Astrocyte (in vitro differentiated cells and primary cell): Measurements from ENCODE around the gene ZMPSTE24. TPM values are rescaled to one million over a fixed set of nuclear protein-coding genes. Genes with fewer than 3 reads are reported as not detected.

ENCODE experiments used
- DNase-seq: peaks from one replicate; pipeline ENCODE4 v3.0.0-alpha.2; 2010; ENCODE audit warnings: low read depth
- FAIRE-seq: peaks from 2 replicates; lab custom pipeline; 2011; peaks lifted over from hg19 to GRCh38; lab: Jason Lieb, UNC
- H2AFZ ChIP-seq: 2 replicates; pipeline ENCODE4 v1.6.0; 2012; ENCODE audit warnings: low read depth, low read length, inconsistent platforms
- H3K27ac ChIP-seq: 2 replicates; pipeline ENCODE4 v1.5.1; 2011; ENCODE audit warnings: low read depth, low read length, inconsistent platforms
- H3K27me3 ChIP-seq: 2 replicates; pipeline ENCODE4 v1.6.0; 2011; ENCODE audit warnings: low read length, inconsistent platforms; ENCODE audit not compliant: insufficient read depth
- H3K36me3 ChIP-seq: 2 replicates; pipeline ENCODE4 v1.5.1; 2011; ENCODE audit warnings: low read length, inconsistent platforms; ENCODE audit not compliant: insufficient read depth
- H3K4me1 ChIP-seq: 2 replicates; pipeline ENCODE4 v1.5.1; 2011; ENCODE audit warnings: low read length, inconsistent platforms; ENCODE audit not compliant: insufficient read depth
- H3K4me2 ChIP-seq: 2 replicates; pipeline ENCODE4 v1.6.0; 2012; ENCODE audit warnings: low read length, inconsistent platforms
- H3K4me3 ChIP-seq: 2 replicates; pipeline ENCODE4 v1.5.1; 2011; ENCODE audit warnings: low read depth, mild to moderate bottlenecking, low read length, inconsistent platforms; ENCODE audit not compliant: insufficient read depth
- H3K79me2 ChIP-seq: 2 replicates; pipeline ENCODE4 v1.6.0; 2012; ENCODE audit warnings: mild to moderate bottlenecking, low read length, inconsistent platforms; ENCODE audit not compliant: insufficient read depth
- H3K9ac ChIP-seq: 2 replicates; pipeline ENCODE4 v1.6.0; 2012; ENCODE audit warnings: mild to moderate bottlenecking, low read length, inconsistent platforms
- H3K9me3 ChIP-seq: 2 replicates; pipeline ENCODE4 v1.5.1; 2012; ENCODE audit warnings: low read depth, mild to moderate bottlenecking, low read length, inconsistent platforms; ENCODE audit not compliant: insufficient read depth
- H4K20me1 ChIP-seq: 2 replicates; pipeline ENCODE4 v1.6.0; 2012; ENCODE audit warnings: low read length, inconsistent platforms; ENCODE audit not compliant: insufficient read depth
- H3K27ac Mint-ChIP-seq: one replicate; pipeline ENCODE4 v1.8.0; 2021; ENCODE audit warnings: mild to moderate bottlenecking, mixed read lengths; ENCODE audit not compliant: unreplicated experiment
- H3K27me3 Mint-ChIP-seq: one replicate; pipeline ENCODE4 v1.8.0; 2021; ENCODE audit warnings: low read depth, mixed read lengths; ENCODE audit not compliant: unreplicated experiment
- H3K36me3 Mint-ChIP-seq: one replicate; pipeline ENCODE4 v1.8.0; 2021; ENCODE audit warnings: low read depth, mixed read lengths; ENCODE audit not compliant: unreplicated experiment
- H3K4me1 Mint-ChIP-seq: one replicate; pipeline ENCODE4 v1.8.0; 2021; ENCODE audit warnings: low read depth, mixed read lengths; ENCODE audit not compliant: unreplicated experiment
- H3K4me3 Mint-ChIP-seq: one replicate; pipeline ENCODE4 v1.8.0; 2021; ENCODE audit warnings: mild to moderate bottlenecking, moderate library complexity, mixed read lengths; ENCODE audit not compliant: unreplicated experiment
- H3K9me3 Mint-ChIP-seq: one replicate; pipeline ENCODE4 v1.8.0; 2021; ENCODE audit warnings: mild to moderate bottlenecking, mixed read lengths; ENCODE audit not compliant: unreplicated experiment
- CTCF ChIP-seq: IDR thresholded peaks from 2 replicates; pipeline ENCODE4 v1.5.1; 2011; ENCODE audit warnings: low read depth, mild to moderate bottlenecking, inconsistent platforms, low read length, moderate library complexity; ENCODE audit not compliant: insufficient read depth
- EZH2 ChIP-seq: IDR thresholded peaks from 2 replicates; pipeline ENCODE4 v1.6.1; 2012; ENCODE audit warnings: mild to moderate bottlenecking, low read length, inconsistent platforms; ENCODE audit not compliant: insufficient read depth
- total RNA-seq: library from RNA; stranded (reverse); gene quantifications from 2 replicates; pipeline ENCODE4 v1.2.1, GENCODE V29; 2021

ZMPSTE24 gene
- total RNA-seq, 1 donor from 2014 or later = 62.4 TPM

- Histone ChIP-seq H3K27ac (no peak overlapping the region), H3K4me3 (no peak overlapping the region), H3K9me3 (no peaks in the 10 kb centered on the region), H3K4me2 (no peak overlapping the region), H4K20me1 (no peaks in the 10 kb centered on the region), H2AFZ (no peak overlapping the region), H3K4me1 (peaks cover 20% of the 10 kb centered on the region), H3K27me3 (peaks cover 11% of the 10 kb centered on the region), H3K79me2 (no peaks in the 10 kb centered on the region), H3K9ac (no peak overlapping the region), H3K36me3 (no peaks in the 10 kb centered on the region)
- H3K9me3 Mint-ChIP-seq = no peaks in the 10 kb centered on the region
- TF ChIP-seq CTCF (no peak), EZH2 (no peak)
- H3K36me3 Mint-ChIP-seq = peaks cover 3% of the 10 kb centered on the region
- DNase-seq (no peak), FAIRE-seq (no peak)
- H3K27ac Mint-ChIP-seq = no peak overlapping the region
- peaks cover 15% of the 10 kb centered on the region for H3K27me3 Mint-ChIP-seq
- peaks cover 15% of the 10 kb centered on the region for H3K4me1 Mint-ChIP-seq
- no peak overlapping the region for H3K4me3 Mint-ChIP-seq
Measured at GRCh38 chr1:40311692-40312091, 53.7 kb downstream of the ZMPSTE24 start.

- Histone ChIP-seq H3K9me3 (no peaks in the 10 kb centered on the region), H3K27me3 (peaks cover 17% of the 10 kb centered on the region), H3K79me2 (no peaks in the 10 kb centered on the region), H3K36me3 (no peaks in the 10 kb centered on the region), H4K20me1 (no peaks in the 10 kb centered on the region), H3K27ac (no peak overlapping the region), H3K4me2 (no peak overlapping the region), H3K9ac (no peak overlapping the region), H2AFZ (no peak overlapping the region), H3K4me1 (peaks cover 22% of the 10 kb centered on the region), H3K4me3 (no peak overlapping the region)
- FAIRE-seq (no peak), DNase-seq (no peak)
- no peak overlapping the region for H3K4me3 Mint-ChIP-seq
- peaks cover 20% of the 10 kb centered on the region for H3K27me3 Mint-ChIP-seq
- no peaks in the 10 kb centered on the region for H3K9me3 Mint-ChIP-seq
- H3K27ac Mint-ChIP-seq = no peak overlapping the region
- peaks cover 15% of the 10 kb centered on the region for H3K4me1 Mint-ChIP-seq
- no peak for TF ChIP-seq CTCF
- peaks cover 3% of the 10 kb centered on the region for H3K36me3 Mint-ChIP-seq
Measured at GRCh38 chr1:40312238-40313205, 54.5 kb downstream of the ZMPSTE24 start.
